ENCODE results near the gene COL1A2. TPM values are rescaled to one million over a fixed set of nuclear protein-coding genes. Genes with fewer than 3 reads are reported as not detected.

COL1A2 gene
- polyA plus RNA-seq, 2 of the 4 experiments (the other 2 are of a cell fraction), result 0.14 TPM; not detected in 1

DNA sequence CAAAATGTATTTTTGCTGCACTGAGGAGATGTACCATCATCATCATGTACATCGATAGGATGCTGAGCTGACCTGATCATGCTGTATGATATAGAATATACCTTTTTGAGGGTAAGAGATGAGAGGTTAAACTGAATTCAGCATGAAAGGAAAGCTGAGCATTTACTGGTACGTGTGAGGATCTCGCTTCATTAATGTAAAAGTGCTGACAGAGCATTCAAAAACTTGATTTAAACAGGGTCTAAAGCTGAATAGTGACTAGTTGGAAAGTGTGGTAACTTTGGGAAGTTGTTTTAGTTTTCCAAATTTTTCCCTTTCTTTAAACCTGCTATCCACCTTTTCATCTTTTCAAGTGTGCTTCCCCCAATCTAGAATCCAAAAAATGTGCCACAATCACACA lies 28.5 kb upstream of the COL1A2 start:
- Histone ChIP-seq H3K4me1 (peaks cover 5% of the 10 kb centered on the region; the same call in 1 of the 3 replicates), H3K9me3 (no peaks in the 10 kb centered on the region), H3K27ac (no peak overlapping the region), H3K4me2 (no peak overlapping the region), H3K4me3 (no peak overlapping the region)
- CTCF ChIA-PET, result no interaction called here
- FAIRE-seq, result no peak
- POLR2A ChIA-PET, result no interaction called here
- TF ChIP-seq MAFK (IDR thresholded peaks at IDR 0.05; ENCODE audit: partially characterized antibody) (peak; percentile 90), CHD4 (IDR thresholded peaks at IDR 0.05; ENCODE audit: borderline replicate concordance) (no peak)
- 80% methylated on average over 3 of the region's 3 CpGs for WGBS (ENCODE audit: missing lambda C conversion rate)
- no peak for ATAC-seq
- DNase-seq (ENCODE audit: low read depth in 1 of 2, low spot score in 1 of 2), result no peak

DNA sequence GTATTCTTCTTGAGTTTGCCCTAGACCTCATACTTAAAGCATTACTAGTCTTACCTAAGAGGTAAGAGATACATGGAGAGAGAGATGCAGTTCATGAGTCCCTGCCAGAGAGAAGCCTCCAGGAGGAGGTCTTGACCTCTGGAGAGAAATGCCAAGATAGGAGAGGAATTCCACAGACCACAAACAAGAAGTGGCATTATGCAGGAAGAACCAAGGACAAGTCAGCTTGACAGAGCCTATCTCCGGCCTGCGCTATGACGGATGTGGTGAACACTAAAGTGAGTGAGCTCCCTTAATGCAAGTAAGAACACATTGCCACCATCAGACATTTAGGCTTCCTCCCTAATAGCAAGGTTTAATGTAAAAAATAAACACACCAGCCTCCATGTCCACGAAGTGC lies 27.9 kb upstream of the COL1A2 start:
- POLR2A ChIA-PET, result no interaction called here
- 84% methylated on average over 4 of the region's 4 CpGs for WGBS (ENCODE audit: missing lambda C conversion rate)
- no peak for ATAC-seq

DNA sequence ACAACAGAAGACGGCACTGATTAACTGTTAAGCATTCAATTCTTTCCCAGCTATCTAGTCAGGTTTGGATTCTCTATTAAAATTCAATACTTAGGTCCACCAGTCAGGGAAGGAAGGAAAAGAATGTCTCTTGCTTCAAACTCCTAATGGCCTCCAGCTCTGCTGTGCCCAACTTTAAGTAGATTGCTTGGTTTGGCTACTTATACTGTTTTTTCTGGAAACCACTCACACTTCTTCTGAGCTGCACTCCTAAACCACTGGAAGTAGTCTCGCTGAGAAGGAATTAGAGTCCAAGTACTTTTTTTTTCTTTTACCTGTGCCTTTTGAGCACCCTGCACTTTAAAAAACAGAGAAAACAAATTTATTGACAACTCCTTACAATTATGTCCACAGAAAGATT lies 26.7 kb upstream of the COL1A2 start:
- Histone ChIP-seq H3K4me2 (no peak overlapping the region), H3K9me3 (no peaks in the 10 kb centered on the region), H3K4me3 (no peak overlapping the region), H3K4me1 (peaks cover 5% of the 10 kb centered on the region; the same call in 1 of the 3 replicates), H3K27ac (no peak overlapping the region)
- TF ChIP-seq EP300 (IDR thresholded peaks at IDR 0.05), result no peak
- TF ChIP-seq MAZ (IDR thresholded peaks at IDR 0.05; ENCODE audit: borderline replicate concordance, low read depth, low read length), result no peak
- TF ChIP-seq CEBPB (IDR thresholded peaks at IDR 0.05), result no peak
- TF ChIP-seq CBX2 (IDR thresholded peaks at IDR 0.05; ENCODE audit: borderline replicate concordance, low read depth), result no peak
- TF ChIP-seq MAFK (IDR thresholded peaks at IDR 0.05; ENCODE audit: partially characterized antibody), result no peak
- TF ChIP-seq RNF2 (IDR thresholded peaks at IDR 0.05; ENCODE audit: borderline replicate concordance, low read depth), result no peak
- no peak for TF ChIP-seq MYC (IDR thresholded peaks at IDR 0.05; ENCODE audit: borderline replicate concordance, low read length)
- no peak for TF ChIP-seq HDAC2 (IDR thresholded peaks at IDR 0.05)
- TF ChIP-seq ESRRA (IDR thresholded peaks at IDR 0.05; ENCODE audit: borderline replicate concordance, low read length), result no peak
- no peak for TF ChIP-seq JUN (IDR thresholded peaks at IDR 0.05)
- TF ChIP-seq, protein P1, sequence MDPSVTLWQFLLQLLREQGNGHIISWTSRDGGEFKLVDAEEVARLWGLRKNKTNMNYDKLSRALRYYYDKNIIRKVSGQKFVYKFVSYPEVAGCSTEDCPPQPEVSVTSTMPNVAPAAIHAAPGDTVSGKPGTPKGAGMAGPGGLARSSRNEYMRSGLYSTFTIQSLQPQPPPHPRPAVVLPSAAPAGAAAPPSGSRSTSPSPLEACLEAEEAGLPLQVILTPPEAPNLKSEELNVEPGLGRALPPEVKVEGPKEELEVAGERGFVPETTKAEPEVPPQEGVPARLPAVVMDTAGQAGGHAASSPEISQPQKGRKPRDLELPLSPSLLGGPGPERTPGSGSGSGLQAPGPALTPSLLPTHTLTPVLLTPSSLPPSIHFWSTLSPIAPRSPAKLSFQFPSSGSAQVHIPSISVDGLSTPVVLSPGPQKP (IDR thresholded peaks at IDR 0.05; ENCODE audit: low read depth, low read length), result no peak
- TF ChIP-seq EHF (CRISPR knock-in tag; IDR thresholded peaks at IDR 0.05), result no peak
- TF ChIP-seq SMC3 (IDR thresholded peaks at IDR 0.05), result no peak
- TF ChIP-seq KDM5A (IDR thresholded peaks at IDR 0.05), result no peak
- TF ChIP-seq, protein P2, sequence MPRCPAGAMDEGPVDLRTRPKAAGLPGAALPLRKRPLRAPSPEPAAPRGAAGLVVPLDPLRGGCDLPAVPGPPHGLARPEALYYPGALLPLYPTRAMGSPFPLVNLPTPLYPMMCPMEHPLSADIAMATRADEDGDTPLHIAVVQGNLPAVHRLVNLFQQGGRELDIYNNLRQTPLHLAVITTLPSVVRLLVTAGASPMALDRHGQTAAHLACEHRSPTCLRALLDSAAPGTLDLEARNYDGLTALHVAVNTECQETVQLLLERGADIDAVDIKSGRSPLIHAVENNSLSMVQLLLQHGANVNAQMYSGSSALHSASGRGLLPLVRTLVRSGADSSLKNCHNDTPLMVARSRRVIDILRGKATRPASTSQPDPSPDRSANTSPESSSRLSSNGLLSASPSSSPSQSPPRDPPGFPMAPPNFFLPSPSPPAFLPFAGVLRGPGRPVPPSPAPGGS (IDR thresholded peaks at IDR 0.05), result no peak
- TF ChIP-seq ZSCAN20 (CRISPR knock-in tag; IDR thresholded peaks at IDR 0.05), result no peak
- ChIA-PET POLR2A (no interaction called here), CTCF (interaction anchor here (0.9 to 1.7 kb wide), 4 partner anchors 15 to 77 kb away, joined by 3 to 5 read pairs (median 4); no protein-coding TSS in a partner anchor)
- 90% methylated on average over 2 of the region's 2 CpGs for WGBS (ENCODE audit: missing lambda C conversion rate)
- DNase-seq (ENCODE audit: low read depth in 1 of 2, low spot score in 1 of 2) (no peak), FAIRE-seq (no peak), ATAC-seq (no peak)

More for the DNA sequence above, 27.9 kb upstream of the COL1A2 start:
- TF ChIP-seq, protein P3, sequence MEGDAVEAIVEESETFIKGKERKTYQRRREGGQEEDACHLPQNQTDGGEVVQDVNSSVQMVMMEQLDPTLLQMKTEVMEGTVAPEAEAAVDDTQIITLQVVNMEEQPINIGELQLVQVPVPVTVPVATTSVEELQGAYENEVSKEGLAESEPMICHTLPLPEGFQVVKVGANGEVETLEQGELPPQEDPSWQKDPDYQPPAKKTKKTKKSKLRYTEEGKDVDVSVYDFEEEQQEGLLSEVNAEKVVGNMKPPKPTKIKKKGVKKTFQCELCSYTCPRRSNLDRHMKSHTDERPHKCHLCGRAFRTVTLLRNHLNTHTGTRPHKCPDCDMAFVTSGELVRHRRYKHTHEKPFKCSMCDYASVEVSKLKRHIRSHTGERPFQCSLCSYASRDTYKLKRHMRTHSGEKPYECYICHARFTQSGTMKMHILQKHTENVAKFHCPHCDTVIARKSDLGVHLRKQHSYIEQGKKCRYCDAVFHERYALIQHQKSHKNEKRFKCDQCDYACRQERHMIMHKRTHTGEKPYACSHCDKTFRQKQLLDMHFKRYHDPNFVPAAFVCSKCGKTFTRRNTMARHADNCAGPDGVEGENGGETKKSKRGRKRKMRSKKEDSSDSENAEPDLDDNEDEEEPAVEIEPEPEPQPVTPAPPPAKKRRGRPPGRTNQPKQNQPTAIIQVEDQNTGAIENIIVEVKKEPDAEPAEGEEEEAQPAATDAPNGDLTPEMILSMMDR (IDR thresholded peaks at IDR 0.05), result no peak
- no peak for TF ChIP-seq ZC3H11A (IDR thresholded peaks at IDR 0.05)
- no peak for TF ChIP-seq ZSCAN20 (CRISPR knock-in tag; IDR thresholded peaks at IDR 0.05)
- no peak for TF ChIP-seq FOSL2 (IDR thresholded peaks at IDR 0.05)
- no peak for TF ChIP-seq FOSL2 (CRISPR knock-in tag; IDR thresholded peaks at IDR 0.05)
- TF ChIP-seq EP300 (IDR thresholded peaks at IDR 0.05), result no peak
- TF ChIP-seq ZFP36 (IDR thresholded peaks at IDR 0.05; ENCODE audit: borderline replicate concordance, partially characterized antibody), result no peak
- TF ChIP-seq CBX2 (IDR thresholded peaks at IDR 0.05; ENCODE audit: borderline replicate concordance, low read depth), result no peak
- no peak for TF ChIP-seq MYC (IDR thresholded peaks at IDR 0.05; ENCODE audit: borderline replicate concordance, low read length)
- FAIRE-seq, result no peak
- no peak overlapping the region for H3K27ac ChIP-seq
- no peak overlapping the region for H3K4me2 ChIP-seq
- no peak overlapping the region for H3K4me3 ChIP-seq
- CTCF ChIA-PET, result no interaction called here
- no peak for DNase-seq (ENCODE audit: low read depth in 1 of 2, low spot score in 1 of 2)
- H3K4me1 ChIP-seq, result peaks cover 5% of the 10 kb centered on the region; the same call in 1 of the 3 replicates
- H3K9me3 ChIP-seq, result no peaks in the 10 kb centered on the region

Measured in A549 (cell line).